ENCODE results near the gene NDE1. TPM values are rescaled to one million over a fixed set of nuclear protein-coding genes. Genes with fewer than 3 reads are reported as not detected.

The NDE1 gene
- total RNA-seq (146 TPM), polyA plus RNA-seq (10 to 100 TPM; 32.5 to 44.6 (median 42.5) TPM)

DNA sequence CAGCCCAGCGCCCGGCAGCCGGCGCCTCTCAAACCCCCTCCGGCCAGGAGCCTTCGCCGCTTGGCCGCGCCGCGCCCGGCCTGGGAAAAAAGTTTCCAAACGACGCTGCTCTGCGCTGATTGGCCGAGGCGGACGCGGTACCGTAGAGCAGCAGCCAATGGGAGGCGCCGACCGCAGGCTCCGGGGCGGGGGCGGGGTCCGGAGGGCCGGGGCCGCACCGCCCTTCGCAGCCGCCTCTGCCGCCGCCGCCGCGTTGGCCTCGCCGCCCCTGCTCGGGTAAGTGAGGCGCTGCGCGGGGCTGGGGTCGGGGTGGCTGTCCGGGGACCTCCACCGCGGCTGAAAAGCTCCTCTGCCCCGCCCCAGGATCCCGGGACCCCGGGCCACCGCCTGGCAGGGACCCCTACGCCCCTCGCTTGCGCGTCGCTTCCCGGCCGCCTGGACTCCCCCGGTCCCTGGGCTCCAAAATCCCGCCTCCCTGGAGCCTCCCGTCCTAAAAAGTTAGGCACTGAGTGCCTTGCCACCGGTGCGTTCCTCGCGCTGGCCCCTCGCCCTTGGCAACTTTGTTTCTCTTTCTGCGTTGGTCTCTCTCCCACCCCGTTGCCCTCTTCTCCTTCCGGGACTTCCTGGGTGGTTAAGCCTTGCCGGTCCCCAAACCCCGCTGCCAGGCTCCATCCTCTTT is at the start of gene NDE1:
TSS of gene NDE1 (plus strand) at position 227 of the 679 bp plus-strand sequence. CDS start 14,534 bp downstream, outside the sequence.
- Histone ChIP-seq H3K9me3 (ENCODE audit: control insufficient read depth in 2 of 2, low read length in 2 of 2) (no peaks in the 10 kb centered on the region), H3K27me3 (ENCODE audit: control insufficient read depth, insufficient read depth, low read length) (no peaks in the 10 kb centered on the region), H3K4me3 (ENCODE audit: low read depth, low read length) (peak within 1 kb of the TSS; percentile 89), H3K27ac (ENCODE audit: insufficient read depth, low read length, poor library complexity, severe bottlenecking) (peak within 1 kb of the TSS; percentile 91), H3K4me1 (ENCODE audit: control insufficient read depth, insufficient read depth, low read length, poor library complexity, severe bottlenecking) (peaks cover 42% of the 10 kb centered on the region), H3K36me3 (ENCODE audit: control insufficient read depth, insufficient read depth, low read length) (peaks cover 17% of the 10 kb centered on the region)
- Mint-ChIP-seq H3K4me1 (peaks cover 0 to 52% (median 18%) of the 10 kb centered on the region in 4 donors), H3K36me3 (peaks cover 5% of the 10 kb centered on the region), H3K27ac (peak within 1 kb of the TSS; percentile 97 to 100 (median 97)), H3K9me3 (peaks cover 0 to 1% (median 0%) of the 10 kb centered on the region in 7 donors), H3K27me3 (no peaks in the 10 kb centered on the region), H3K4me3 (peak within 1 kb of the TSS; percentile 96 to 99 (median 98))
- DNase-seq, result peak; percentile 78 to 88 (median 86)
- ATAC-seq (ENCODE audit: low read depth in 2 of 2), result peak; percentile 99

DNA sequence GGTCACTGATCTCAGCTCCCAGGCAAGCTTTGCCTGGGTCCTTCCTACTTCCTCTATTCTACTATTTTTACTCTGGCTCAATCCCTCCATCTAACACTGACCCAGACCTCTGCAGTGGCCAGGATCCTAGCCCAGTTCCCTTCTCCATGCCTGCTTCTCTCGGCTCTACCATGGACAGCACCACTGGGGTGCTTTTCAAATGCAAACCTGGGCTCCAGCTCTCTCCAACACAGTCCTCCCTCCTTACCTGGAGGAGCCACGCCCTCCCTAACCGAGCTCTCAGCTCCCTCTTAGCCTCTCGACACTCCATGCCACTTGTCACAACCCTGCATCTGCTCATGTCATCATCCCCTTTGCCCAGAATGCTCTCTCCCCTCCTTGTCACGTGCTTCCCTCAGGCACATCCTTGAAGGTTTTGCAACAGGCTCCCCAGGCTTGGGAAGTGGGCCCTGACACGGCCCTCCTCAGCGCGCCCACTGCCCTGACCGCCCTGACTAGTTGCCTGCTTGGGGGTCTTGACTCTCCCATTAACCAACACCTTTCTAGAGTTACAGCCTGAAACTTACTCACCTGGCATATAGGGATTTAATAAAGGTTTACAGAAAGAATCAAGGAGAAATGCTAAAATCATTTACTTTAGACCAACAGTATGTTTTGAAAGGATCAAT is 48.7 kb upstream of the NDE1 start:
- no peak overlapping the region for H3K27ac ChIP-seq (ENCODE audit: insufficient read depth, low read length, poor library complexity, severe bottlenecking)
- H3K4me3 ChIP-seq (ENCODE audit: low read depth, low read length), result no peak overlapping the region
- H3K27me3 ChIP-seq (ENCODE audit: control insufficient read depth, insufficient read depth, low read length), result no peaks in the 10 kb centered on the region
- H3K4me1 ChIP-seq (ENCODE audit: control insufficient read depth, insufficient read depth, low read length, poor library complexity, severe bottlenecking), result no peaks in the 10 kb centered on the region
- no peak for DNase-seq
- no peak for ATAC-seq (ENCODE audit: low read depth in 2 of 2)
- Mint-ChIP-seq H3K36me3 (peaks cover 77% of the 10 kb centered on the region), H3K9me3 (no peaks in the 10 kb centered on the region), H3K27me3 (no peaks in the 10 kb centered on the region), H3K27ac (peak overlapping the region; percentile 4 to 93 (median 57)), H3K4me1 (peaks cover 0 to 12% (median 4%) of the 10 kb centered on the region in 4 donors), H3K4me3 (no peak overlapping the region)
- H3K9me3 ChIP-seq (ENCODE audit: control insufficient read depth in 2 of 2, low read length in 2 of 2), result no peaks in the 10 kb centered on the region
- H3K36me3 ChIP-seq (ENCODE audit: control insufficient read depth, insufficient read depth, low read length), result peaks cover 99% of the 10 kb centered on the region

- Mint-ChIP-seq H3K4me1 (peaks cover 0 to 15% (median 5%) of the 10 kb centered on the region in 4 donors), H3K4me3 (no peak overlapping the region), H3K36me3 (peaks cover 77% of the 10 kb centered on the region), H3K9me3 (no peaks in the 10 kb centered on the region), H3K27me3 (no peaks in the 10 kb centered on the region), H3K27ac (peak overlapping the region in 2 of 3 donors; percentile 42 to 44)
- H3K27me3 ChIP-seq (ENCODE audit: control insufficient read depth, insufficient read depth, low read length), result no peaks in the 10 kb centered on the region
- DNase-seq (no peak), ATAC-seq (ENCODE audit: low read depth in 2 of 2) (no peak)
- H3K4me1 ChIP-seq (ENCODE audit: control insufficient read depth, insufficient read depth, low read length, poor library complexity, severe bottlenecking), result no peaks in the 10 kb centered on the region
- no peak overlapping the region for H3K4me3 ChIP-seq (ENCODE audit: low read depth, low read length)
- H3K36me3 ChIP-seq (ENCODE audit: control insufficient read depth, insufficient read depth, low read length), result peaks cover 99% of the 10 kb centered on the region
- no peak overlapping the region for H3K27ac ChIP-seq (ENCODE audit: insufficient read depth, low read length, poor library complexity, severe bottlenecking)
- no peaks in the 10 kb centered on the region for H3K9me3 ChIP-seq (ENCODE audit: control insufficient read depth in 2 of 2, low read length in 2 of 2)
Measured at GRCh38 chr16:15602285-15603044, 47.6 kb upstream of the NDE1 start.

DNA sequence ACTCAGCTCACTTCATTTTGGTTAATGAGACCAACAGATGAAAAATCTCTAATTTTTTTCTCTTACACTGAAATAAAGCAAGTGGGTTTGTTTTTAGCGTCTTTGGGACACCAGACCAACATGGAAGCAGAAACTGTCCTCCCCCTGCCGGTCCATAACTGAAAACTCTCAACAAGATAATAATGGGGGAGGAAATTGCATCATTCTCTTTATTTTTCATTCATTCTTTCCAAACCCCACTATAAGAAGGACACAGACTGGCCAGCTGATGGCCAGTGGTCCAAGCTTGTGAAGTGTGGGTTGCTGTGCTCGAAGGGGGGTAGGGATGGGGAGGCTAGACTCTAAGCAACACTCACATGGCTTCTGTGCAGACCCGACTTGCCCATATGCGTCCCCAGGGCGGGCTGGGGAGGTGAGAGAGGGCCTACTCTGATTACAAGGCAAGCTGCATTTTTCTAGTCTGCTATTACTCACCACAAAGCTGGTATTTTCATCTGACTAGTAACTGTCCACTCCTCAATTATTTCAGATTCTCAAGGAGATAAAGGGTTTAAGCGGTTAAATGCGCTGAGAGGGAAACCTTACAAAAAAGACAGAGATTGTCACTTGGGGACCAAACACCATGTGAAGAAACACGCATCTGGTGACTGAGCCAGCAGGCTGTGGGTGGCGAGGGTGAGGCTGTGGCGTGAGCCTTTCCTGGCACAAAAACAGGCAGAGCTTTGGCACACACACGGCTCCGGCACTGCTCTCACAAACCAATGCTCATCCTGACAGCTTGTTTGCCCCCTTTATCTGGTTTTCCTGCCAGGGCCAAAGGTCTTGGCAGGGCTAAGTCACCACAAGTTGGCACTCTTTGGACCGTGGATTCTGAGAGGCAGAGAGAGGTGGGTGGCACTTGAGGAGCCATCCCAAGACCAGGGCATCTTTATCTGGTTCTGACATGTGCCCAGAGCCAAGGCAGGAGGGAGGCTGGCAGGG is 45.3 kb upstream of the NDE1 start:
- H3K27me3 ChIP-seq (ENCODE audit: control insufficient read depth, insufficient read depth, low read length), result no peaks in the 10 kb centered on the region
- no peak overlapping the region for H3K27ac ChIP-seq (ENCODE audit: insufficient read depth, low read length, poor library complexity, severe bottlenecking)
- ATAC-seq (ENCODE audit: low read depth in 2 of 2) (no peak), DNase-seq (no peak)
- Mint-ChIP-seq H3K4me3 (no peak overlapping the region), H3K27me3 (no peaks in the 10 kb centered on the region), H3K9me3 (no peaks in the 10 kb centered on the region), H3K36me3 (peaks cover 78% of the 10 kb centered on the region), H3K27ac (peak overlapping the region; percentile 34 to 93 (median 45)), H3K4me1 (peaks cover 0 to 15% (median 9%) of the 10 kb centered on the region in 4 donors)
- H3K36me3 ChIP-seq (ENCODE audit: control insufficient read depth, insufficient read depth, low read length), result peaks cover 99% of the 10 kb centered on the region
- H3K4me1 ChIP-seq (ENCODE audit: control insufficient read depth, insufficient read depth, low read length, poor library complexity, severe bottlenecking), result no peaks in the 10 kb centered on the region
- no peaks in the 10 kb centered on the region for H3K9me3 ChIP-seq (ENCODE audit: control insufficient read depth in 2 of 2, low read length in 2 of 2)
- H3K4me3 ChIP-seq (ENCODE audit: low read depth, low read length), result no peak overlapping the region

DNA sequence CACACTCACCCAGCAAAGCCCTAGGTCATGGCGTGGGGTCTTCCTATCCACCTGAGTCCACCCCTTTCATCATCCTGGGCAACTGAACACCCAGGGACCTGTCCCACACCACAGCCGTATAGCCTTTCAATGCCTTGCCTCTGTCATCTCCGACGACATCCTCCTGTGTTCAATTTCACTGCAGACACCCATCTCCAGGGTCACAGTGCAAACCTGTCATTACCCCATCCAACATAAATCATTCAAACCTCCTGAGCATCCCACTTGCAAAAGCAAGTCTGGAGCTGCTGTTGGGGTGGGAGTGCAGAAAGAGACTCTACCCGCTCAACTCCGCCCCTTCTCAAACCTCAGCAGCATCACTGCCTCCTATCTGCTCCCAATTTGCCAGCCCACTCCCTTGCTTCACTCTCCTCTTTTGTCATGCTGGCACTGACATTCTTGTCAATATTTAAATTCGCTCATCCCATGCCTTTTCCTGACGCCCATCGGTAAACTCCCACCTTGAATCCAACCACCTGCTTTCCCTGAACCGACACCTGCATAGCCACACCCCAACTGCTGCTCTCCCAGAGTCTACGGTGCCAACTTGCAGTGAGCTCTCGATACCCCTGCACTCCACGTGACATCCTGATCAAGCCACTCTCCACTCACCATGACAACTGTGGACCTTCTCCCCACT is 44.1 kb upstream of the NDE1 start:
- Histone ChIP-seq H3K9me3 (ENCODE audit: control insufficient read depth in 2 of 2, low read length in 2 of 2) (no peaks in the 10 kb centered on the region), H3K4me1 (ENCODE audit: control insufficient read depth, insufficient read depth, low read length, poor library complexity, severe bottlenecking) (no peaks in the 10 kb centered on the region), H3K36me3 (ENCODE audit: control insufficient read depth, insufficient read depth, low read length) (peaks cover 99% of the 10 kb centered on the region), H3K27me3 (ENCODE audit: control insufficient read depth, insufficient read depth, low read length) (no peaks in the 10 kb centered on the region), H3K27ac (ENCODE audit: insufficient read depth, low read length, poor library complexity, severe bottlenecking) (no peak overlapping the region), H3K4me3 (ENCODE audit: low read depth, low read length) (no peak overlapping the region)
- peak overlapping the region; percentile 74 to 94 (median 93) for H3K27ac Mint-ChIP-seq
- ATAC-seq (ENCODE audit: low read depth in 2 of 2) (no peak), DNase-seq (no peak)
- no peaks in the 10 kb centered on the region for H3K27me3 Mint-ChIP-seq
- H3K9me3 Mint-ChIP-seq, result no peaks in the 10 kb centered on the region
- H3K4me3 Mint-ChIP-seq, result no peak overlapping the region
- peaks cover 0 to 15% (median 10%) of the 10 kb centered on the region in 4 donors for H3K4me1 Mint-ChIP-seq
- H3K36me3 Mint-ChIP-seq, result peaks cover 80% of the 10 kb centered on the region

DNA sequence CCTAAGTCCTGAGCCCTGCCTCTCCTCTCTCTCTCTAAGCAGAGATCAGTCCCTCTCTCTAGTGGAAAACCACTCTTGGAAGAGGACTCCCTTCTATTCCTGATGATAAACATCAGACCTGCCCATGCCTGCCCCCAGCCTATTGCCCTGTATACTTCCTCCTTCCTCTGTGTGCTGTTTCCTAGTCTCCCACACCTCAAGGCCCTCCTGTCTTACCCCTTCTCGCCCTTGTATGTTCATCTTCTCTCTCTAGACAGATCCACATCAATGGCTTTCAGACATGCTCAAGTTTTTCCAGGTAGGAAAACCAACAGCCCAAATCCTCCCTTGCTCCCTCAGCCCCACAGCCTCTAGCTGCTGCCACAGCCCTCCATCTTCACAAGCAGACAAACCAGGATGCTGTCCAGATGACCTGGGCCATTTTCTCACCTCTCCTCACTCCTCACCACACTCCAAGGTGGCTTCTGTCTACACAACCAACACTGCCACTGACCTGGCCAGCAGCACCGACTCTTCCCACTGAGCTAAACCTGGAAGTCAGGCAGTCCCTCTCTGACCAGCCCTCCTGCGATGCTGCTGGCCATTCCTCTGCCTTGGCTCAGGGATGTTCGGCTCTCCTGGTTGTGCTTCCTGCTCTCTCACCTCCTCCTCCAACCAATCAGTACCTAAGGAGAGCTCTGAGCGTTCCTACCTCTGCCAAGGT is 43.4 kb upstream of the NDE1 start:
- Mint-ChIP-seq H3K9me3 (no peaks in the 10 kb centered on the region), H3K36me3 (peaks cover 76% of the 10 kb centered on the region), H3K4me3 (no peak overlapping the region), H3K27me3 (no peaks in the 10 kb centered on the region), H3K4me1 (peaks cover 0 to 15% (median 10%) of the 10 kb centered on the region in 4 donors), H3K27ac (peak overlapping the region; percentile 74 to 94 (median 93))
- Histone ChIP-seq H3K9me3 (ENCODE audit: control insufficient read depth in 2 of 2, low read length in 2 of 2) (no peaks in the 10 kb centered on the region), H3K27me3 (ENCODE audit: control insufficient read depth, insufficient read depth, low read length) (no peaks in the 10 kb centered on the region), H3K36me3 (ENCODE audit: control insufficient read depth, insufficient read depth, low read length) (peaks cover 99% of the 10 kb centered on the region), H3K27ac (ENCODE audit: insufficient read depth, low read length, poor library complexity, severe bottlenecking) (no peak overlapping the region), H3K4me1 (ENCODE audit: control insufficient read depth, insufficient read depth, low read length, poor library complexity, severe bottlenecking) (no peaks in the 10 kb centered on the region), H3K4me3 (ENCODE audit: low read depth, low read length) (no peak overlapping the region)
- DNase-seq (no peak), ATAC-seq (ENCODE audit: low read depth in 2 of 2) (no peak)
